Activated naive CD4-positive, alpha-beta T cell treated with anti-CD3 and anti-CD28 coated beads for 36 hours (primary cell): ENCODE results near the gene LYRM2. TPM values are rescaled to one million over a fixed set of nuclear protein-coding genes. Genes with fewer than 3 reads are reported as not detected.

Experiments used
- CTCF ChIA-PET: fragments of 350-600 bp; sonication (Branson Sonifier 250); formaldehyde crosslinking; loops from one replicate; lab custom pipeline; 2021; ENCODE audit warnings: antibody characterized with exemption; lab: Charles Lee
- DNase-seq: peaks from one replicate; pipeline ENCODE4 v3.0.0-alpha.2; 2020
- H3K27ac Mint-ChIP-seq: one replicate; pipeline ENCODE4 v1.8.0; 2021; ENCODE audit warnings: mild to moderate bottlenecking, mixed read lengths
- H3K27me3 Mint-ChIP-seq: one replicate; pipeline ENCODE4 v1.8.0; 2021; ENCODE audit warnings: low read depth, mixed read lengths
- H3K36me3 Mint-ChIP-seq: one replicate; pipeline ENCODE4 v1.8.0; 2021; ENCODE audit warnings: low read depth, mixed read lengths
- H3K4me1 Mint-ChIP-seq: one replicate; pipeline ENCODE4 v1.8.0; 2021; ENCODE audit warnings: low read depth, mixed read lengths
- H3K4me3 Mint-ChIP-seq: one replicate; pipeline ENCODE4 v1.8.0; 2021; ENCODE audit warnings: mild to moderate bottlenecking, moderate library complexity, mixed read lengths
- H3K9me3 Mint-ChIP-seq: one replicate; pipeline ENCODE4 v1.8.0; 2021; ENCODE audit warnings: mixed read lengths
- intact Hi-C: fragments of 100-400 bp; cut with micrococcal nuclease; formaldehyde crosslinking; loops from one replicate; pipeline ENCODE4 v1.15.1; 2023
- total RNA-seq, 2 experiments: library from RNA; stranded (reverse); gene quantifications; one replicate each; pipeline ENCODE4 v1.2.3, GENCODE V29; 2021

The LYRM2 gene
- total RNA-seq, 2 experiments from 2014 or later = 15.8 to 18.3 TPM

- Mint-ChIP-seq H3K4me1 (no peaks in the 10 kb centered on the region), H3K27ac (no peak overlapping the region), H3K27me3 (no peaks in the 10 kb centered on the region), H3K4me3 (no peak overlapping the region), H3K36me3 (no peaks in the 10 kb centered on the region), H3K9me3 (no peaks in the 10 kb centered on the region)
- intact Hi-C loops = no loop called here
- DNase-seq = no peak
- CTCF ChIA-PET = interaction anchor here (0.6 kb wide), 1 partner anchor 219 kb away, joined by 3 read pairs; no protein-coding TSS in a partner anchor
Observed at GRCh38 chr6:89564752-89565427, 73.7 kb downstream of the LYRM2 start.

DNA sequence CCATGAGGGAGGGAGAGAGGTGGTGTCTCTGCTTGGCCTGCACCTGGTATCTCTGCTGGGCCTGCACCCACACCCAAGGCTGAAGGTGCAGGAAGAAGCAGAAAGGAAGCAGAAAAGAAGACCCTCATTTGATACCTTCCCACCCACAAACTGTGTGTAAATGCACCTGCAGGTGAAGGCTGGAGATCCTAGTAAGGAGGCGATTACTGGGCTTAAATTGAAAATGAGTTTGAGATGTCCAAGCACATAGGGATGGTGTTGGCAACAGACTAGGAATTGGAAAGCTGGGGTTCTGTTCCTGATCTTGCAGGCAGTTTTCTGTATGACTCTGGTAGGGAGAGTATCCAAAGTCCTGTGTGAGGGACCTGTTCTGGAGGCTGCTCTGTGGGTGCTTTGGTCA is 74.7 kb downstream of the LYRM2 start:
- intact Hi-C loops = no loop called here
- Mint-ChIP-seq H3K4me1 (no peaks in the 10 kb centered on the region), H3K4me3 (no peak overlapping the region), H3K36me3 (no peaks in the 10 kb centered on the region), H3K9me3 (no peaks in the 10 kb centered on the region), H3K27me3 (no peaks in the 10 kb centered on the region), H3K27ac (no peak overlapping the region)
- no peak for DNase-seq
- CTCF ChIA-PET = no interaction called here

DNA sequence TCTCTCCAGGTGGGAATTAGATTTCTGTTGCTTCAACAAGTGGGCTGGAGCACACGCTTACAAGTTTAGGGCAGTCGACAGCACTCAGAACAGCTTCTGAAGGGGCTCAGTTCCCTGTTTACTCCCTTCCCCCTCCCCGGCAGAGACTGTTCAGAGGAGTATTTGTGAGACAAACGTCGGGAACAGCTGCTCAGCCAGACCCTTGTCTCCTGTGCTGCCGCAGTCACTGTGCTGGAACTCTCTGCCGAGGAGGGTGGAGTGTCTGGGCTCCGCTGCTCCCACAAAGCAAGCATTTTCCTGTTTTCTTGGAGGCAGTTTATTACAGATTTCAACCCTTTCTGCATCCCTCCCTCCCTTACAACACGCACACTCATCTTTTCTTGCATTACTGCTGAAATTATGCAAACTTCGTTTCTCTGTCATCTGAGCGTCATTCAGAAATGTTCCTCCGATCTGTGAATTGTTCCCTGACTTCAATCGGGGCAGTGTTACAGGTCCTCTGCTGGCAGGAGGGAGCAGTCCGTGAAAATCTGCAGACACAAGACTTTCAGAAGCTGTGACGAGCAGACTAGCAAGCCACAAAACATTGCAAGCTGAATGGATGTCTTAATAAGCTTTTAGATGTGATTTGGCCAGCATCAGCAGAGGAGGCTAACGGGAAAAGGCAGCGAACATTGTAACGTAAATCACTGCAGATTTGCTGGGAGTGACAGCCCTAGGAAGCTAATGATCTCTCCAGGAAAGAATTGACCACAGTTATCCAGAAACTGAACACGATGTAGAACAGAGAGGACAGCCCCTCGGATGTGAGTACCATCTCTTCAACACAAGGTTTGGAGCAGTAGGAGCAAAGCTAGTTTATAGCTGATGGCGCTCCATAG is 76.2 kb downstream of the LYRM2 start:
- Mint-ChIP-seq H3K4me3 (no peak overlapping the region), H3K9me3 (no peaks in the 10 kb centered on the region), H3K4me1 (no peaks in the 10 kb centered on the region), H3K27me3 (no peaks in the 10 kb centered on the region), H3K36me3 (no peaks in the 10 kb centered on the region), H3K27ac (no peak overlapping the region)
- intact Hi-C loops = no loop called here
- DNase-seq = no peak
- CTCF ChIA-PET = no interaction called here

- intact Hi-C loops = no loop called here
- Mint-ChIP-seq H3K27me3 (peaks cover 3% of the 10 kb centered on the region), H3K36me3 (no peaks in the 10 kb centered on the region), H3K4me3 (no peak overlapping the region), H3K27ac (no peak overlapping the region), H3K9me3 (peaks cover 6% of the 10 kb centered on the region), H3K4me1 (no peaks in the 10 kb centered on the region)
- DNase-seq = peak; percentile 9
- CTCF ChIA-PET = no interaction called here
Observed at GRCh38 chr6:89559487-89559886, 79.1 kb downstream of the LYRM2 start.

- intact Hi-C loops = no loop called here
Observed at GRCh38 chr6:89555806-89556205, 82.7 kb downstream of the LYRM2 start.

DNA sequence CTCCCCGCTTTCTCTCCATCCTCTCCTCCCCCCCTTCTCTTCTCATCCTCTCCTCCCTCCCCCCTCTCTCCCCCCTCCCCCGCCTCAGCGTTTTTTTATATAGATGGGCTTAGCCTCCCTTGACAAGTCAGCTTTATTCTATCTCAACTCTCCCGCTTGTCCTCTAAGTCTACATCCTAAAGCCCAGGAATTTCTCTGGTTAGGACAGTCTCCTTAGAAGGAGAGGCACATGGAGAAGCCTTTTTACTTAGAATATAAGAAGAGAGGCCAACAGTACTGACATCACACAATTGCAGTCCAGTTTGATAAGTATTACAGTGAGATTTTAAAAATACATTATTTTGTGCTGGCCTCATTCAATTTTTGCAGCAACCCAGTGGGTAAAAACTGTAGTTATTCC is 83.5 kb downstream of the LYRM2 start:
- Mint-ChIP-seq H3K27me3 (peaks cover 3% of the 10 kb centered on the region), H3K36me3 (no peaks in the 10 kb centered on the region), H3K4me1 (no peaks in the 10 kb centered on the region), H3K9me3 (peaks cover 6% of the 10 kb centered on the region), H3K4me3 (no peak overlapping the region), H3K27ac (no peak overlapping the region)
- DNase-seq = no peak
- intact Hi-C loops = no loop called here
- CTCF ChIA-PET = no interaction called here

More at GRCh38 chr6:89555806-89556205, 82.7 kb downstream of the LYRM2 start:
- DNase-seq = no peak
- Mint-ChIP-seq H3K27ac (no peak overlapping the region), H3K27me3 (peaks cover 3% of the 10 kb centered on the region), H3K9me3 (peaks cover 6% of the 10 kb centered on the region), H3K4me1 (no peaks in the 10 kb centered on the region), H3K4me3 (no peak overlapping the region), H3K36me3 (no peaks in the 10 kb centered on the region)
- CTCF ChIA-PET = interaction anchor here (0.8 to 1.0 kb wide), 2 partner anchors 54 to 123 kb away, joined by 3 to 6 read pairs; partner anchors contain the start of gene ANKRD6

DNA sequence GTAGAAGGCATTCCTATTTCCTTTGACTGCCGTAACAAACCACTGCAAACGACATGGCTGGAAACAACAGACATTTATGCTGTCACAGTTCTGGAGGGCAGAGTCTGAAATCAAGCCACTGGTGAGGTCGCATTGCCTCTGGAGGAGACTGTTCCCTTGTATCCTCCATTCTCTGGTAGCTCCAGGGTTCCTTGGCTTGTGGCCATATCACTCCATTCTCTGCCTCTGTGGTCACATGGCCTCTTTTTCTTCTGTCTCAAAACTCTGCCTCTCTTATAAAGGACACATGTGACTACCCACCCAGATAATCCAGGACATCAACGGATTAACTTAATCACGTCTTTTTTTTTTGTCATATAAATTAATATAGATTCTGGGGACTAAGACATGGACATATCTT is 84.4 kb downstream of the LYRM2 start:
- H3K4me3 Mint-ChIP-seq = no peak overlapping the region
- CTCF ChIA-PET = no interaction called here
- H3K36me3 Mint-ChIP-seq = no peaks in the 10 kb centered on the region
- H3K27ac Mint-ChIP-seq = no peak overlapping the region
- no peak for DNase-seq
- H3K4me1 Mint-ChIP-seq = no peaks in the 10 kb centered on the region
- H3K27me3 Mint-ChIP-seq = peaks cover 3% of the 10 kb centered on the region
- peaks cover 6% of the 10 kb centered on the region for H3K9me3 Mint-ChIP-seq
- intact Hi-C loops = no loop called here

DNA sequence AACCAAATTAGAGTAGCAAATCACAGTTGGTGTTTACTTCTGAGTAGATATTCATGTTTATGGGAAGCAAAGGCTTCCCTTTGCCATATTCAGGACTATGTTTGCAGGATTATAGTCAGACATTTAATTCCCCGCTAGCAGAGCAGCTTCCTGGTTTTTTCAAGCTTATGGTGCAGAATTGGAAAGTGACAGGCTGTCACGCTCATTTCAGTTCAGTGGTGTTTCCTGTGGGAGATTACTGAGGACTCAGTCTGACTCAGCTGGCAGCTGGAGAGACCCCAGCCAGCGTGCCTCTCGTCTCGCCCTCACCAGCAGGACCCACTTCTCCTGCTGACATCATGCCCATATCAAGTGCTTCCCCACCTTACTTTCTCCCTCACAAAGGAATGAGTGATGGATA is 85.1 kb downstream of the LYRM2 start:
- DNase-seq = no peak
- Mint-ChIP-seq H3K27me3 (peaks cover 3% of the 10 kb centered on the region), H3K4me3 (no peak overlapping the region), H3K9me3 (peaks cover 6% of the 10 kb centered on the region), H3K4me1 (no peaks in the 10 kb centered on the region), H3K27ac (no peak overlapping the region), H3K36me3 (no peaks in the 10 kb centered on the region)
- CTCF ChIA-PET = no interaction called here
- intact Hi-C loops = no loop called here

DNA sequence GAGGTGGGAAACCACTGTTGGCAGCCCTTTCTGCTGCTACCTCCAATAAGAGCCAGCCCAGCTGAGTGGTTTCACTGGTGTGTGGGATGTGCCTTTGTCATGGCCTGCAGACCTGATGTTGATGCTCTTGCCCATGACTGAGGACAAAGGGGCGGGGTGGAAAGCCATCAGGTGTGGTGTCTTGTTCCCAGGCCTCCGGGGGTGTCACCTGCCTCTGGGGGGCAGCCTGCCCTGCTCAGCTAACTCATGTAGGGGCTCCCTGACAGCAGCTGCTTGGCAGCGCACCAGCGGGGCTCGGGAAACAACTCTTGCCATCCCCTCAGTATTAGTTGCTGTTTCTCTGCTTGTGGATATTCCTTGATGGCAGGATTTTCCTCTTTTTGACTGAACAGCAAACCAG is 91.3 kb downstream of the LYRM2 start:
- no peaks in the 10 kb centered on the region for H3K27me3 Mint-ChIP-seq

GRCh38 chr6:89542866-89543265 is 95.7 kb downstream of the LYRM2 start:
- H3K9me3 Mint-ChIP-seq = no peaks in the 10 kb centered on the region
- H3K27me3 Mint-ChIP-seq = no peaks in the 10 kb centered on the region
- H3K4me1 Mint-ChIP-seq = no peaks in the 10 kb centered on the region
- no peak for DNase-seq
- no peak overlapping the region for H3K4me3 Mint-ChIP-seq
- intact Hi-C loops = no loop called here
- no peaks in the 10 kb centered on the region for H3K36me3 Mint-ChIP-seq
- H3K27ac Mint-ChIP-seq = no peak overlapping the region
- CTCF ChIA-PET = no interaction called here

More for the DNA sequence above, 91.3 kb downstream of the LYRM2 start:
- Mint-ChIP-seq H3K9me3 (no peaks in the 10 kb centered on the region), H3K4me1 (no peaks in the 10 kb centered on the region), H3K36me3 (no peaks in the 10 kb centered on the region), H3K4me3 (no peak overlapping the region), H3K27ac (no peak overlapping the region)
- CTCF ChIA-PET = no interaction called here
- no peak for DNase-seq
- intact Hi-C loops = no loop called here

DNA sequence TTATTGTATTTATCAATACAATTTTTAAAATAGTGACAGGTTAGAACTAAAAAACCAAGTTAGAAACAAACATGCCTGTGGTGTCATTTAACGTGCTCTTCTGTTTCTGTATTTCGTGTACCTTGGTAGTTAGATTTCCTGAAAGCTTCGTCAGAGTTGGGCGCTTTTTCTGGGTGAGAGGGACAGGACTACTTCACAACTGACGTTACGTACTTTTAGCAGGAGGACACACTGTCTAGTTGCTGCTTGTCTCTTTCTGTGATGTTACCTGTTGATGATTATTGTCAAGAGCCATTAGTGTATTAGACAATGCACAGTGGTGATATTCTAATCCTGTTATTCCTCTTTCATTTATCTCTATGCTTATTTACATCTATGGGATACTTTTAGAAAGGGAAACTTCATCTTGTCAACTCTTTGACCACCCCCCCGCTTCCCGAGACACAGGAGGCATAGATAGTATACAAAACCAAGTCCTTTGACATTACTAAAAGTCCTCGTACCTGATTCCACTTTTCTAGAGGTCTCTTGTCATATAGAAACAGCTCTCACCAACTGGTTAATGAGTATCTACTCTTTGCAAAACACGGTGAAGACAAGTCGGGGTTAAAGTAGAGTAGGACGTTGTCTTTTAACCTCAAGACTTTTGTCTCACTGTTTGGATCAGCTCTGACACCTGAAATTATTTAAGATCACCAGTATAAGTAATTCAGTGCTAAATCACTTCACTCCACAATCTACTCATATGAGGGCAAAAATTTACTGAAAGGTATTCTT is 96.3 kb downstream of the LYRM2 start:
- no peak for DNase-seq
- Mint-ChIP-seq H3K9me3 (no peaks in the 10 kb centered on the region), H3K4me1 (no peaks in the 10 kb centered on the region), H3K27ac (no peak overlapping the region), H3K4me3 (no peak overlapping the region), H3K27me3 (no peaks in the 10 kb centered on the region), H3K36me3 (no peaks in the 10 kb centered on the region)
- CTCF ChIA-PET = no interaction called here
- intact Hi-C loops = no loop called here

DNA sequence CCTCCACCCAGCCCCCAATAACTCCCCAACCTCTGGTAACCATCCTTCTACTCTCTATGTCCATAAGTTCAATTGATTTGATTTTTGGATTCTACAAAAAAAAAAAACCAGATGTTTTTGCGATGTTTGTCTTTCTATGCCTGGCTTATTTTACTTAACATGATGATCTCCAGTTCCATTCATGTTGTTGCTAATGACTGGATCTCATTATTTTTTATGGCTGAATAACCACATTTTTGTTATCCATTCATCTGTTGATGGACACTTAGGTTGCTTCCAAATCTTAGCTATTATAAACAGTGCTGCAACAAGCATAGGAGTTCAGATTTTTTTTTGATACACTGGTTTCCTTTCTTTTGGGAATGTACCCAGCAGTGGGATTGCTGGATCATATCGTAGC is 98.8 kb downstream of the LYRM2 start:
- H3K27ac Mint-ChIP-seq = no peak overlapping the region
- CTCF ChIA-PET = interaction anchor here (0.6 kb wide), 1 partner anchor 299 kb away, joined by 4 read pairs; no protein-coding TSS in a partner anchor
- no peaks in the 10 kb centered on the region for H3K27me3 Mint-ChIP-seq
- H3K4me1 Mint-ChIP-seq = no peaks in the 10 kb centered on the region
- intact Hi-C loops = no loop called here
- H3K4me3 Mint-ChIP-seq = no peak overlapping the region
- DNase-seq = no peak
- H3K9me3 Mint-ChIP-seq = no peaks in the 10 kb centered on the region
- H3K36me3 Mint-ChIP-seq = no peaks in the 10 kb centered on the region
